Stimulated activated CD8-positive, alpha-beta memory T cell treated with anti-CD3 and anti-CD28 coated beads, Interleukin-15, amount 100 ng/mL, for 48 hours (primary cell): Measurements from ENCODE around the gene B4GALT6.
A peak's percentile ranks its signal among the peaks of the same experiment; 100 is the strongest.

Experiments used
- DNase-seq, 2 donors: peaks; one replicate each; pipeline ENCODE4 v3.0.0-alpha.2; 2020; ENCODE audit warnings: low read depth in 2 of 2

The B4GALT6 gene

DNA sequence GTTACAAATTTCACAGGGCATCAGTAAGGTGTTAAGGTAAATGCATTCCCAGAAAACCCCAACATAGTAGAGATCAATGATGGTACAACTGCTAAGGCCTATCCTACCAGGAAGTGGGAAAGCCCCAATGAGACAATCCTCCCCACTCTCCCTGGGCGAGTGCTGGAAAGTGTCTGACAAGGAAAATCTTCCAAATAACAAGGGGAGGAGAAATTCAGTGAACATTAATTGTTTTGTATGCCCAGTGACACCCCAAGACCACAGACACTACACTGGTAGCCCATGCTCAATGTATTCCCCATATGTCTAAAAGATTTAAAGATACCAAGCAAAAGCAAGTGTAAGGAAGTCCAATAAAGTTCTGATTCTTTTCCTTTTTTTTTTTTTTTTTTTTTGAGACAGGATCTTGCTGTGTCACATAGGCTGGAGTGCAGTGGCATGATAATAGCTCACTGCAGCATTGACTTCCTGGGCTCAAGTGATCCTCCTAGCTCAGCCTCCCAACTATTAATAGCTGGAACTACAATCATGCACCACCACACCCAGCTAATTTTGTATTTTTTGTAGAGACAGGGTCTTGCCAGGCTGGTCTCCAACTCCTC, 24.7 kb downstream of the B4GALT6 start:
- no peak for DNase-seq

DNA sequence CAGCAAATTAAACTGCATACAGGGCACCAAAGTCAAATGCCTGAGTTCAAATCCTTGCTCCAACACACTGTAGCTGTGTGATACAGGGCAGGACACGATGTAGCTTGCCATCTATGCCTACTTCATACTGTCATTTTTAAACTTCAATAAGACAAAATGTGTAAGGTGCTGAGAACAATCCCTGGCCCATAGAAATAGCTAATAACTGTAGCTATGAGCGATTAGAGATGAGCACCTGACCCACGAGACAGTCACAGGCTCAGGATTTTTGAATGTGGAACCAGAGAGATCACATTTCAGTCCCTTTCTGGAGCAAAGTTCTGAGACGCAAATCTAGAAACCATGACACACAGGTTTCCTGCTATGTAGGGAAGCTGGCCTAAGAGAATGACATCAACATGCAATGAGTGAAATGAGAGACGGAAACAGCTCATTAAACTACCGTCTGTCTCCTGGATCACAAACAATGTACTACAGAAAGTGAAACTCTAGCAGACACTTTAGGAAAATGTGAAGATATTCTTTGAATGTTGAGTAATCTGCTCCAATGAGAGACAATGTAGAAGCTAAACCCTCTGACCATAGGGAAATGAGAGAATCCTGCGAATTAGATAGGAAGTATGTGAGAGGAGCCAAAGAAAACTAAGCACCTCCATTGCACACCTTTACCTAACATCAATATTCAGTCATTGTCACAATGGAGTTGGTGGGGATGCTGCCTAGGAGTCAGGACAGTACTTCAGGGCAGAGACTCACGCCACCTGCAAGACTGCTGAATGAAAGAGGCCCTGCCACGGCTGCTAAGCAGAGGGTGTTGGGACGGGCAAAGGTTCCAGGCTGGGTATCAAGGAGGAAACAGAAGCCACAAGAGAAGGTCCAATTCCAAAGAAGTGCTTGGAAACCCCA, 25.5 kb downstream of the B4GALT6 start:
- no peak for DNase-seq

DNA sequence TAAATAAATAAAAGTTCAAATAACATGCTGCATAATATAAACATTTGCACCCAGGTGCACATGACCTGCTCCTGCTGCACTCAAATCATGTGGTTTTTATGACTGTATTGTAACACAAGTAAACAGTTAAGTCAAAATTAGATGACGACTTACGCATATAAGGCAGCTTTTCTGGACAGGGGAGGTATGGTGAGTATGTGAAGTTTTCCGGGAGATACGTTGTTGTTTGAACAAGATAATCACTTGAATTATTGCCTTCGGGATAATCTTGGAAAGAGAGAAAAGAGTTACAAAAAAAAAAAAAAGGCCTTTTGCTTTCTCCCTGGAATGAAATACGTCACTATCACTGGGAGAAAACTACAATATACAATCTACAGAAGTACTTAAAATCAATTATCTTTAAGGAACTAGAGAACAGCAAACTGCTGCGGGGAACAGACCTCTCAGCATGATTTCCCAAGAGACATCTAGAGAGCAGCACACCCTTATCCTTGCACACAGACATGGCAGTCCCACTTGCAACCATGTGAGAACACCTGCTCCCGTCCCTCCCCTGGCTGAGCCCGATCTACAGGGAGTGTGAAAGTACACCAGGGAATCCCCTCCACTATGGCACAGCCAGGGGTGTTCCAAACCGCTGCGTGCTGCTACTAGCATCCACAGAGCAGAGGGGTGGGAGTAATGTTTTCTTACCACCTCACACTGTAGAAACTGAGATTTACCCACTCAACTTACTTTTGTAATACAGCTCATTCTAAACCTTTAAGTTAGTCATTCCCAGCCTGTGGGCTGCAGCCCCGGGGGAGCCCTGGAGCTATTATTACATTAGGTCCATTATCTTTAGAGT, 26.3 kb downstream of the B4GALT6 start:
- peak; percentile 8 to 28 for DNase-seq

DNA sequence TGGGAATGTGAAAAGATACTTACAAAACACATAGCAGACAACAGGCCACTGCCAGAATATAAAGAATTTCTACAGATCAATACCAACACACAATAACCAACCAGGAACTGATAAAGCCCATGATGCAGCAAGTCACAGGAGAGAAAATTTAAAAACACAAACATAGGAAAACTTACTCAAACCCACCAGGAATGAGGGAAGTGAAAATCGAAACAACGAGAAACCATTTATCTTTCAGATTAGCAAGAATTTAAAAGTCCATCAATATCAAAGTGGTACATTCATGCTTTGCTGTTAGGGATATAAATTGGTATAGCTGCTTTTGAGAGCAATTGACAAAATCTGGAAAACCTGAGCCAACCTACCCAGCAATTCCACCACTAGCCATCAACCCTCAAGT, 27.6 kb downstream of the B4GALT6 start:
- DNase-seq: no peak

DNA sequence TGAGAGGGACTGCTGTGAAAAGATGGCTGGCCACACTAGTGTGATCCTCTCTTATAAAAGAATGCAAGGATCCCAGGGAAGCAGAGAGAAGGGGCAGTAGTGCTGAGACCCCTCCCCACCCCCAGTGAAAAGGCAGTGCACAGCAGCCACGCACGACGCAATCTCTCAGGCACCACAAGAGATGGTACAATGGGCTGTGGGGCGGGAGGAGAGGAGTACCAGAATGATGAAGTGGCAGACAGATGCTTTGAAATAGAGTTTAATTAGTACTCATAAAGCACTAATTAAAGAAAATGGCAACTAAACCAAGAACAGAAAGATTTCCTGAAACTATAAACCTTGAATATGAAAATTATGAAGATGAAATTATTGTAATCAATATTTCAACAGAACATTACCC, 29.0 kb downstream of the B4GALT6 start:
- DNase-seq: no peak

DNA sequence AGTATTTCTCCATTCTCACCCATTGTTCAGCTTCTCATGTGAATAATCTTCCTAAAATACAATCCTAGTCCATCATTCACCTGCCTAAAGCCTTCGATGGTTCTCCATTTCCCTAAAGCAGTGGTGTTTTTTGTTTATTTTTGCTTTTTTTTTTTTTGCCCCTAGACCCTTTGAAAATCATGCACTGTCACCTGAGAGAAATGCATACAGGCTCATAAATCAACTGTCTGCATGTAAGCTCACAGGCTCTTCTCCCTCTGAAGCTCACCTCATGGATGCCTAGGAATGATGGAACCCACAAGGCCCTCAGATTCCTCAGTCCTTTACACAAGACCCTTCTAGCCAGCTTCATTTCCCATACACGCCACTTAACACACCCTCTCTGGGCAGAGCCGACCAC, 31.5 kb downstream of the B4GALT6 start:
- no peak for DNase-seq

DNA sequence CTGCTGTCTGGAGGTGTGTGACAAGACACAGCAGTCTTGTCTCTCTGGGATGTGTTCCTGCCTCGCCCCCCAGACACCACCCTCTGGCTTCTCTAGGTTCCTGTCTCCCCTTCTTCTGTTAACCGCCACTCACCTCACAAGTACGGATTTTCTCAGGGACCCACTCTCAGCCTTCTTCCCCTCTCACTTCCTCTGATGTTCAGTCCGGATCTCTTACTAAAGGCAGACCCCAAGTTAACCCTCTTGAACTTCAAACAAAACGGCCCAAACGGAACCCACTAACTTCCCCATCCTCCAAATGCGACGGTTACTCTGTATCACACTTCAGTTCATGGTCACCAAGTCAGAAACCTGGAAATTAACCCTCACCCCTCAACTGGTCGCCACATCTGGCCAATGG, 32.0 kb downstream of the B4GALT6 start:
- DNase-seq: no peak

DNA sequence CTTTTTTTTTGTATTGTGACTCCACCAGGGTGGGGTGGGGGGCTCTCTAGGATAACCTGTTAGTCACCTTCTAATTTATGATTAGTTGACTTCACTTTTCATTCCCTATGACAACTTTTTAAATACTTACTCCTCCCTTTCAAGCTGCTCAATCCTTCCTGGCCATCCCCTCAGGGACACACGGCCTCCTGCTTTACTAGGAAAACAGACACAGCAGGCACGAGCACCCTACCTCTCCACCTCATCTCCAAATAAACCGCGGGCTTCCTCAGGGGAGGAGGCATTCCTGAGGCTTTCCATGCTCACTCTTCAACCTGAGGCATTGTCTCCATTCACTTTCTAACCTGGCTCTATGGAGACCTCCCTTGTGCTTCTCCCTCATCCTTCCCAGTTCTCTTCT, 33.0 kb downstream of the B4GALT6 start:
- no peak for DNase-seq

GRCh38 chr18:31649978-31650719, 34.2 kb downstream of the B4GALT6 start:
- DNase-seq: no peak

GRCh38 chr18:31649449-31649848, 34.9 kb downstream of the B4GALT6 start:
- no peak for DNase-seq

GRCh38 chr18:31648966-31649429, 35.4 kb downstream of the B4GALT6 start:
- no peak for DNase-seq

GRCh38 chr18:31648458-31648857, 35.9 kb downstream of the B4GALT6 start:
- DNase-seq: no peak

- no peak for DNase-seq
Measured at GRCh38 chr18:31647127-31647753, 37.1 kb downstream of the B4GALT6 start.

- no peak for DNase-seq
Measured at GRCh38 chr18:31646332-31647126, 37.9 kb downstream of the B4GALT6 start.

GRCh38 chr18:31645411-31645810, 39.0 kb downstream of the B4GALT6 start:
- DNase-seq: no peak

DNA sequence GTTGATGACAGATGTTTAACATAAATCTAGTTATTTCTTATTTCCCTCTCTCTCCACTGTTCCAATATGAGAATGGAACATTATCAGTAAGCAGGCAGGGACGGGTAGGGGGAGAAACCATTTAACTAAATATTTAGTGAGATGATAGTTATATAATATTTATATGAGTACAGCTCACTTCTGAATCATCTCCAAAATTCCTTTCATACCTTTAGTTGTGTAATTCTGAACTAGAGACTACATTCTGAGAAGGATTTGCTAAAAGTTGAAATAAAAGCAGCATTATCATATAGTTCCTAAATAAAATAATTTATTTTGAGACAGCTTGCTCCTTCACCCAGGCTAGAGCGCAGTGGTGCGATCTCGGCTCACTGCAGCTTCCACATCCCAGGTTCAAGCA, 41.4 kb downstream of the B4GALT6 start:
- DNase-seq: no peak

GRCh38 chr18:31637445-31637844, 46.9 kb downstream of the B4GALT6 start:
- DNase-seq: no peak

DNA sequence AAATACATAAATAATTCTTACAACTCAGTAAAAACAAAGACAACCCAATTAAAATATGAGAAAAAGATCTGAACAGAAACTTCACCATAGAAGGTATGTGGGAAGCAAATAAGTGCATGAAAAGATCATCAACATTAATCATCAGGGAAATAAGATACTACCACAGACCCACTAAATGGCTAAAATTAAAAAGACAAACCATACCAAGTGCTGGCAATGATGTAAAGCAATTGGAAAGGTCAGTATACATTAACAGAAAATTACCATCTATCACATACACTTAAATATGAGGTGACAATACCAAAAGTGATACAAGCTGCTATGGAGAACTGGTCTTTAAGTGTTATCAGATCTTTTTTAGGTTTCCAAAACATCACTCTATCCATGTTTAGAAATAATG, 48.0 kb downstream of the B4GALT6 start:
- DNase-seq: no peak

- DNase-seq: no peak
Measured at GRCh38 chr18:31634331-31634713, 50.1 kb downstream of the B4GALT6 start.
